ENCODE measurements around the gene BBS1. TPM values are rescaled to one million over a fixed set of nuclear protein-coding genes. Genes with fewer than 3 reads are reported as not detected.

BBS1 gene
- total RNA-seq, 2 experiments from 2014 or later: 7.7 to 13.1 TPM

DNA sequence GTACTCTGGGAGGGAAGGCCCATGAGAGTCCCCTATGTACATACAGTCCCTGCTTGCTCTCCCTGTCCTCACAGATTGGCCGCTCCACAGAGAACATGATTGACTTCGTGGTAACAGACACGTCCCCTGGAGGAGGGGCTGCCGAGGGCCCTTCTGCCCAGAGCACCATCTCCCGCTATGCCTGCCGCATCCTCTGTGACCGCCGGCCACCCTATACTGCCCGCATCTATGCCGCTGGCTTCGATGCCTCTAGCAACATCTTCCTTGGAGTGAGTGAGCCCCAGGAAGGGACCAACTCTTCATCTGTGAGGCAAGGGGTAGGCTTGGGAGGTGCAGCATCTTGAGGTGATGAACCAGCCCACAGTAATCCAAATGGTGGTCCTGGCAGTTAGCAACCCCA is 37.3 kb upstream of the BBS1 start:
- peaks cover 5% of the 10 kb centered on the region for H3K36me3 Mint-ChIP-seq
- H3K27me3 Mint-ChIP-seq: no peaks in the 10 kb centered on the region
- H3K27ac Mint-ChIP-seq: no peak overlapping the region
- DNase-seq: no peak
- H3K4me1 Mint-ChIP-seq: peaks cover 10% of the 10 kb centered on the region
- no peak overlapping the region for H3K4me3 Mint-ChIP-seq
- H3K9me3 Mint-ChIP-seq: no peaks in the 10 kb centered on the region

DNA sequence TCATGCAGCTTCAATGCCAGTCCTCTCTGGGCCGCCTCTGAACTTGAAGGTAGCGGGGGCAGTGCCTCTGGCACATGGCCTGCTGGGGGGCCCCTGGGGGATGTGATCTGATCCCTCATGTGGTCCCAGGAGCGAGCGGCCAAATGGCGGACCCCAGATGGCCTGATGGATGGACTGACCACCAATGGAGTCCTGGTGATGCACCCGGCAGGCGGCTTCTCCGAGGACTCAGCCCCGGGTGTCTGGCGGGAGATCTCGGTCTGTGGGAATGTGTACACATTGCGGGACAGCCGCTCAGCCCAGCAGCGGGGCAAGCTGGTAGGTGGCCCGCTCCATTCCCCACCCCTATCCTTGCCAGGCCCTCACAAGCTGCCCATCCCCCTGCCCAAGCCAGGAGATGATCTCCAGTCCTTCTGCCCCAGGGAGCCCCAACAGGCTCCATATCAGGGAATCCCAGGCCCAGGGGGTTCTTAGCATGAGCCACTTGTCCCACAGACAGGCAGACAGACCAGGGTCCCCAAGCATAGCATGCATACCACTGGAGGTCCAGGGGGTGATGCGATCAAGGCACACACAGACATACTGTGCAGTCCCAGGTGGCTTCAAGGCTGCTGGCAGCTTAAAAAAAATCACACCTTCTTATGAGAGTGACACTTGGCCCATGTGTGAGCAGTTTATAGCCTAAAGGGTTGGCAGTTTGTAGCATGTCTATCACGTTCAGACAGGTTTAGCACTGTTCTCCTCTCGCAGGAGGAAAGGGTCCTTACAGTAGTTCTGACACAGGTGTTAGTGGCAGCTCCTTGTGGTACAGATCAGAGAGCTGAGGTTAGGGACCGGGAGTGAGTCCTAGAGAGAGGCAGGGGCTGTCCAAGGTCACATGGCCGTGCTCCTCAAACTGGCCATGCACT is 36.6 kb upstream of the BBS1 start:
- H3K4me3 Mint-ChIP-seq: no peak overlapping the region
- peaks cover 5% of the 10 kb centered on the region for H3K36me3 Mint-ChIP-seq
- DNase-seq: no peak
- H3K4me1 Mint-ChIP-seq: peaks cover 13% of the 10 kb centered on the region
- no peaks in the 10 kb centered on the region for H3K9me3 Mint-ChIP-seq
- no peaks in the 10 kb centered on the region for H3K27me3 Mint-ChIP-seq
- no peak overlapping the region for H3K27ac Mint-ChIP-seq

DNA sequence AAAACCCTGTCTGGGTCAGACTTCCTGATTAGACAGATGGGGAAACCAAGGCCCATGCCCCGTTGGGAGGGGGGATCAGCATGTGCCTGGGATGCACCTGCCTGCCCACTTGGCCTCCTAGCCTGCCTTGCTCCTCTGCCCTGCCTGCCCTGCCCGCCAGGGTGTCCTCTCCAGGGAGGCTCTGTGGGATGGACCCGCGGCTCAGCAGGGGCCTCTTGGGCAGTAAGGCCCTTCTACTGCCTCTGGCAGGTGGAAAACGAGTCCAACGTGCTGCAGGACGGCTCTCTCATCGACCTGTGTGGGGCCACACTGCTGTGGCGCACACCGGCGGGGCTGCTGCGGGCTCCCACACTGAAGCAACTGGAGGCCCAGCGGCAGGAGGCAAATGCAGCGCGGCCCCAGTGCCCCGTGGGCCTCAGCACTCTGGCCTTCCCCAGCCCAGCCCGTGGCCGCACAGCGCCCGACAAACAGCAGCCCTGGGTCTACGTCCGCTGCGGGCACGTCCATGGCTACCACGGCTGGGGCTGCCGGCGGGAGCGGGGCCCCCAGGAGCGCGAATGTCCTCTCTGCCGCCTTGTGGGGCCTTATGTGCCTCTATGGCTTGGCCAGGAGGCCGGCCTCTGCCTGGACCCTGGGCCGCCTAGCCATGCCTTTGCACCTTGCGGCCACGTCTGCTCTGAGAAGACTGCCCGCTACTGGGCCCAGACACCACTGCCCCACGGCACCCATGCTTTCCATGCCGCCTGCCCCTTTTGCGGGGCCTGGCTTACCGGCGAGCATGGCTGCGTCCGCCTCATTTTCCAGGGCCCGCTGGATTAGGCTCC is 34.9 kb upstream of the BBS1 start:
- Mint-ChIP-seq H3K4me1 (peaks cover 15% of the 10 kb centered on the region), H3K27ac (no peak overlapping the region), H3K4me3 (no peak overlapping the region), H3K27me3 (no peaks in the 10 kb centered on the region), H3K9me3 (no peaks in the 10 kb centered on the region), H3K36me3 (peaks cover 5% of the 10 kb centered on the region)
- no peak for DNase-seq

DNA sequence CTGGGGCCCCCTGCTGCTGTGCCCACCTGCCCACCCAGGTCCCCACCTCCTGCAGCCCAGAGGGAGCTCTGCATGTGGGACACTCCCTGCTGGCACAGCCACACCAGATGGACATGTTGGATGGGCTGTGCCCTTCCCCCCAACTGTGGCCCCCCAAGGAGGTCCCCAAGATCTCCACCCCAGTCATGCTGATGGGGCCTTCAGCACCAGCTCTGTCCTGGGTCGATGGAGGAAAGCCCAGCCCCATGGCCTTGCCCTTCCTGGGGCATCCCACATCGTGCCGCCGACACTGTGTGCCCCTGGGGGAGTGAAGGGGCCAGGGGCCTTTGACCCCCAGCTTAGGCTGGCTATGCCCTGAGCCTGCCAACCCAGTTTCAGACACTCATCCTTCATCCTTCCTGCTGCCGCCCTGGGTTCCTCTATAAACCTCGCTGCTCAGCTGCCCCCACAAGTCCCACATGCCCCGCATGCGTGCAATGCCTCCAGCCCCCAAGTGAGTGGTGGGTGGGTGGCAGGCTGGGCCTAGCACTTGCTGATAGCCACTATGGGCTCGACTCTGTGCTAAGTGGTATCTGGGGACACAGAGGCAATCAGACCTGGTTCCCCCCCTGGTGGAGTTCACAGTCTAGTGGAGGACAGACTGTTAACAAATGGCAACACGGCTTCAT is 34.1 kb upstream of the BBS1 start:
- no peak overlapping the region for H3K27ac Mint-ChIP-seq
- H3K36me3 Mint-ChIP-seq: peaks cover 5% of the 10 kb centered on the region
- no peaks in the 10 kb centered on the region for H3K27me3 Mint-ChIP-seq
- DNase-seq: no peak
- no peaks in the 10 kb centered on the region for H3K9me3 Mint-ChIP-seq
- peaks cover 18% of the 10 kb centered on the region for H3K4me1 Mint-ChIP-seq
- no peak overlapping the region for H3K4me3 Mint-ChIP-seq

DNA sequence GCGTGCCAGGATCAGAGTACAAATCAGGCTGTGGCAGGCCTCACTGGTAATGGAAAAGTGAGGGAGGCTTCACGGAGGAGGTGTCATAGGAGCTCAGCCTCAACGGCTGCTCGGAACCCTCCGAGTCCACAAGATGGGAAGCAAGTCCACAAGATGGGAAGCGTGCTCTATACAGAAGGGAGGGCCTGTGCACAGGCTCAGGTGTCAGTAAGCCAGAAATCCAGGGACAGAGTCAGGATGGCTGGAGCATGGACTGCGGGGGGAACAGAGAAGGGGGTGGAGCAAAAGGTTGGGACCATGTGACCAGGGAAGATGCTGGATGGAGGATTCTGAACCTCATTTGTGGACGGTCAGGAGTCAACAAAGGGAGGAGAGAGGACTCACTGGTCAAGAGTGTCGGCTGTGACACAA is 33.6 kb upstream of the BBS1 start:
- Mint-ChIP-seq H3K4me1 (peaks cover 21% of the 10 kb centered on the region), H3K36me3 (peaks cover 5% of the 10 kb centered on the region), H3K27me3 (no peaks in the 10 kb centered on the region), H3K4me3 (no peak overlapping the region), H3K27ac (no peak overlapping the region), H3K9me3 (no peaks in the 10 kb centered on the region)
- DNase-seq: no peak

DNA sequence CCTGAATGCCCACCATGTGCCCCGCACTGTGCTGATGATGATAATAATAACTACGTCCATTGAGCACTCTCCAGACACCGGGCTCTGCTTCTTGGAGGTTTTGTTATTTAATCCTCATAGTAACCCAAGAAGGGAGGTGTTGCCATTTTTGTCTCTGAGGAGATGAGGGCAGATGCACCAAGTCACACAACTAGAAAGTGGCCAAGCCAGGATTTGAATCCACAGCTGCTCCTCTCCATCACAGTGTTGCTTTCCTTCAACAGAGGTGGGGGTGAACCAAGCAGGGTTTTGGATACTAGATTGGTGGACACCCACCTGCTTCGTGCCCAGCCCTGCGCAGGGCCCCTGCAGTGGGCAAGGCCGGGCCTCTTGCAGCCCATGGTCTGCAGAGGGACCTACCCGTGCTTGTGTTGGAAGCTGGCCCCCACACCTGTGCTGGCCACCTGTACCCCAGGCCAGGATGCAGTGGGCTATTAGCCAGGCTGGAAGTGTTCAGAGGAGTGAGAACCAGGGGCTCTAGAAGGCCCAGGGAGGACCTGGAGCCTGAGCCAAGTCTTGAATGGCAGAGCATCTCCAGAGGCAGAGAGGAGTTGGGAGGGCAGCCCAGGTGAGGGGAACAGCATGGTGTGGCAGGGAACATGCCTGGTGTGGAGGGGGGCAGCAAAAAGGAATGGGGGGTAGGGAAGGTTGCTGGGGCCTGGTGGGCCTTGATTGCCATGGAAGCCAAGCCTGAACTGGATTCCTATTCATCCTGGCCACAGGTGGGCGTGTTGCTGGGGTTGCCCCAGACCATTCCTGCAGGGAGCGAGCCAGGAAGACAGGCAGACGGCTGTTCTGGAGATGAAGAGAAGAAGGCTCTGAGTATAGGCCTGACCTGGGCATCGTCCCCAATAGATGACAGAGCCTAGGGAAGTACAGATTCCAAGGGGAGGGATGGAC is 32.9 kb upstream of the BBS1 start:
- Mint-ChIP-seq H3K27ac (no peak overlapping the region), H3K9me3 (no peaks in the 10 kb centered on the region), H3K36me3 (peaks cover 7% of the 10 kb centered on the region), H3K4me3 (no peak overlapping the region), H3K4me1 (peaks cover 22% of the 10 kb centered on the region), H3K27me3 (no peaks in the 10 kb centered on the region)
- DNase-seq: no peak

DNA sequence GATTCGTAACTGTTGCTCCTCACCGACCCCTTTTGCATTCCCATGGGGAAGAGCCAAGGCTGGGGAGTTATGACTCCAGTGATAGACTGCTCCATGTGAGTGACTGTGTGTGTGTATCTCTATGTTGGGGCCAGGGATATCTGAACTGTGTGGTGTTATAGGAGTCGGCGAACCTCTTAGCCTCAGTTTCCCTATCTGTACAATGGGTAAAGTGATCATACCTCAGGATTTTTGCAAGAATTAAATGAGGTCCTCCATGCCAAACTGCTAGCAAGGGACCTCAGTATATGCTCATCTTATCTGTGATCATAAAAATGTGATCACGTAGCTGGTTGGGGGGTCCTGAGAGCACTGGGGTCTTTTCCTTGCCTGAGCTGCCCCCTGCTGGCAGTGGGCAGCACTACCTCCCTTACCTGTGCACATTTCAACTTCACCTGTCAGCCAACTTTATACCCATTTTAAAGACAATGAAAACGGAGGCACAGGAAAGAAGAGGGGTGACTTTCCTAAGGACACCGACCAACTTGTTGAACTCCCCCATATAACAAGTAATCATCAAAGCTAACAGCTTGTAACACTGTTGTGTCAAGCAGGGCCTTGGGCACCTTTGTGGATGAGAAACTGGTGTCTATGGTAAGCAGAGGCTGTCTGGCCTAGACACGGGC is 31.6 kb upstream of the BBS1 start:
- Mint-ChIP-seq H3K9me3 (no peaks in the 10 kb centered on the region), H3K27ac (peak overlapping the region; percentile 88), H3K4me1 (peaks cover 26% of the 10 kb centered on the region)

DNA sequence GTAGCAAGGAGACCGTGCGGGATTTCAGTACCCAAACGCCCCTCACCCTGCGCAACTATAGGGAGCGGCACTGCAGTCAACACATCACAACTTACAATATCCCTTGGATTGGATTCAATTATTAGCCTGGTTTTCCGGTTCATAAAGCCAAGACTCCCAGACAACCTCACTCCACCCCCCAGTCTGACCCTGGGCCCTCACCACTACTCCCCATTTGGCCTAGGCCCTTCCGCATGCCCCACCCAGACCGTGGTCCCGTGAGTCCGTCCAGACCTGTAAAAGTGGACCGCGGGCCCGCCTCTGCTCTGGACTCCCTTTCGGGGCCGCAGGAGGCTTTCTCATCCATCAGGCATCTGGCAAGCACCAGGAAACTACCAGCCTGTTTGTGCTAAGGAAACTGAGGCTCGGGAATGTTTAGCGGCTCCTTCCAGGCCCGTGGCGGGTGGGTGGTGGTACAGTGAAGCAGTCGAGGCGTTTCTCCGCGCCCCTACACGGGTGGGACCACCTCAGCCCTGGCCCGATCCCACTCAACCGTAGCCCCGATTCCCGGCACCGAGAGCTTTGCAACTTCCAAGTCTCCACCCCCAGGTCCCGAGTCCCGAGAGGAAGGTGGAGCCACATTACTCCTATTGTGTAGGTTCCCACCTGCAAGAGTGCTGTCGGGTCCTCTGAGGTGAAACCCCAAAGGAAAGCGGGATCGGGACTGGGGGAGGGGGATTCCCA is 30.9 kb upstream of the BBS1 start:
- no peaks in the 10 kb centered on the region for H3K9me3 Mint-ChIP-seq

More for the DNA sequence above, 31.6 kb upstream of the BBS1 start:
- Mint-ChIP-seq H3K27me3 (no peaks in the 10 kb centered on the region), H3K4me3 (peak overlapping the region; percentile 93), H3K36me3 (peaks cover 10% of the 10 kb centered on the region)
- DNase-seq: peak; percentile 38

DNA sequence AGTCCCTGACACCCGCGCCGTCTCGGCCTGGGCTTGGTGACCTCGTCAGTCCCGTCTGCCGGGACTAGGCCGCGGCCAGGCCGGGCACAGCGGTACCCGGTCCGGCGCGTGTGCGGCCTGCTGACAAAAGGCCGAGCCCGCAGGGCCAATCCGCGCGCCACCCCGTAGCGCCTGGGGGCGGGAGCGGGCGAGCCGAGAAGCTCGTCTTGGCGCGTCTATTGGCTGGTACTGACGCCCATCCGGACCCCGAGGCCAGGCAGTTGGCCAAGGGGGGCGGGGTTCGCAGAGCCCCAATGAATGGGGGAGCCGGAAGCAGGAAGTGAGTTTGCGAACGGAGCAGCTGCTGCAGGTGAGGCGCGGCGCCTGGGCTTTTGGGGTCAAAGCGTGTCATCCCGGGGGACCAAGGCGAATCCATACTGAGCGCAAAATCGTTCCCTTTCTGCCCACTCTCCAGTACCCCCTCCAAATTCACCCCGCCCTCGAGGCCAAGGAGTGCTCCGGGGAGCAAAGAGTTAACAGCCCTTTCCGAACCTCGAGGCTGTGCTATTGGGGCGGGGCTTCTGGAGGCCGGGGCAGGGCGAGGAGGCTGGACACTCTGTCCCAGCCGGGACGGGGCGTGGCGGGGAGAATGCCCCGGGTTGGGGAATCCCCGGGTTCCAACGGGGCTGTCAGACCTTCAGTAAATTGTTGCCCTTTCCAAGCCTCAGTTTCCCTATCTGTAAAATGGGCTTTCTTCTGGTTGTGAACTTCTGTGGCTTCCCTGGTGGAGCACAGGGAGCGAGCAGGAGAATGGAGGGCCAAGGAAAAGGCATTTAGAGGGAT is 30.1 kb upstream of the BBS1 start, which contains the start of gene DPP3:
TSS of gene DPP3 (plus strand) at position 318 of the 822 bp plus-strand sequence. CDS start 1,767 bp downstream, outside the sequence.
- DNase-seq: peak; percentile 99

More for the DNA sequence above, 30.9 kb upstream of the BBS1 start:
- no peaks in the 10 kb centered on the region for H3K27me3 Mint-ChIP-seq
- DNase-seq: peak; percentile 20
- H3K4me1 Mint-ChIP-seq: peaks cover 26% of the 10 kb centered on the region
- peak overlapping the region; percentile 93 for H3K4me3 Mint-ChIP-seq
- peak overlapping the region; percentile 88 for H3K27ac Mint-ChIP-seq
- peaks cover 13% of the 10 kb centered on the region for H3K36me3 Mint-ChIP-seq

DNA sequence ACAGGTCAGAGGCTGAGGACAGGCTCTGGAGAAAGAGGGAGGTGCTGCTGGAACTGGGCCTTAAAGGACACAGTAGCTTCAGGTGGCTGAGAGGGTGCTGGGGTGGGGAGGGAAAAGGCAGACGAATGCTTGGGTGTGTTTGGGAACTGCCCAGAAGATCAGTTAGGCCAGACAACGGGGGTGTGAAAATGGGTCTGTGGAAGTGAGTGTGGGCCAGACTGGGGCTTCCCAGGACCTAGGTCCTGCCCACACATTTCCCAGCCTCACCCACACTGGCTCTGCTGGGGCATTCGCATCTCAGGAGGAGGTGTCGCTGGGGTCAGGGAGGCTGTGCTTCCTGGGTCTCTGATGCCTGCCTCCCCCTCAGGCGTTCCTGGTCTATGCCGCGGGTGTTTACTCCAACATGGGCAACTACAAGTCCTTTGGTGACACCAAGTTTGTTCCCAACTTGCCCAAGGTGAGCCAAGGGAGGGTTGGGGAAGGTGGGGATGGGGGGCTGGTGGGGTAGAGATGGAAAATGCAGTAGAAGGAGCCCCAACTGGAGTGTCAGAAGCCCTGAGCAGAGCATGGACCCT is 25.5 kb upstream of the BBS1 start:
- no peaks in the 10 kb centered on the region for H3K27me3 Mint-ChIP-seq
- H3K27ac Mint-ChIP-seq: no peak overlapping the region
- H3K4me1 Mint-ChIP-seq: peaks cover 16% of the 10 kb centered on the region
- no peaks in the 10 kb centered on the region for H3K9me3 Mint-ChIP-seq
- peaks cover 15% of the 10 kb centered on the region for H3K36me3 Mint-ChIP-seq
- DNase-seq: no peak
- H3K4me3 Mint-ChIP-seq: no peak overlapping the region

More for the DNA sequence above, 30.1 kb upstream of the BBS1 start, which contains the start of gene DPP3:
- H3K4me3 Mint-ChIP-seq: peak within 1 kb of the TSS; percentile 93
- H3K27ac Mint-ChIP-seq: peak within 1 kb of the TSS; percentile 88
- H3K36me3 Mint-ChIP-seq: peaks cover 13% of the 10 kb centered on the region
- H3K9me3 Mint-ChIP-seq: no peaks in the 10 kb centered on the region
- H3K27me3 Mint-ChIP-seq: no peaks in the 10 kb centered on the region
- peaks cover 29% of the 10 kb centered on the region for H3K4me1 Mint-ChIP-seq

DNA sequence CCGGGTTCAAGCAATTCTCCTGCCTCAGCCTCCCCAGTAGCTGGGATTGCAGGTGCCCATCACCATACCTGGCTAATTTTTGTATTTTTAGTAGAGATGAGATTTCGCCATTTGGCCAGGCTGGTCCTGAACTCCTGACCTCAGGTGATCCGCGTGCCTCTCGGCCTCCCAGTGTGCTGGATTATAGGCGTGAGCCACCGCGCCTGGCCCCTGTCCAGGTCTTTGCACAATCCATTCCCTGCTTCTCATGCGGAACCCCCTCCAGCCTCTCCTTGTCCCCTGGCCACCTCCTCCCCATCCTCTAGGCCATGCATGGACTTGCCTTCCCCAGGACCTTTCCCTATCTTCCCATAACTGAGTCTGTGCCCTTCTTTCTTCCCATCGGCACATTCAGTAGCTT is 21.5 kb upstream of the BBS1 start:
- Mint-ChIP-seq H3K27ac (no peak overlapping the region), H3K4me3 (no peak overlapping the region), H3K27me3 (no peaks in the 10 kb centered on the region), H3K9me3 (no peaks in the 10 kb centered on the region), H3K4me1 (peaks cover 3% of the 10 kb centered on the region), H3K36me3 (peaks cover 10% of the 10 kb centered on the region)
- DNase-seq: no peak

DNA sequence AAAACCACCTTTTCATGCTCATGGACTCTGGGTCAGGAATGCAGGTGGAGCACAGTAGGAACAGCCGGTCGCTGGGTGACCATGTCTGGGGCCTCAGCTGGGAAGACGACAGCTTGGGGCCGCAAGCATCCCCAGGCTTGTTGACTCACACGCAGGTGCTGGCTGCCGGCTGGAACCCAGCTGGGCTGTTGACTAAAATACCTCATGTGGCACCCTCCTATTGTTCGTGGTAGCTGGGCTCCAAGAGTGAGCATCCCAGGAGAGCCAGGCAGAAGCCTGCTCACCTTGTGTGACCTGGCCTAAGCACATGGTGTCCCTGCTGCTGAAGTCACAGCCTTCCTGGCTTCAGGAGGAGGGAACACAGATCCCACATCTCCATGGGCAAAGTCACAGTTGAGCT is 20.8 kb upstream of the BBS1 start:
- H3K4me1 Mint-ChIP-seq: peaks cover 2% of the 10 kb centered on the region
- H3K9me3 Mint-ChIP-seq: no peaks in the 10 kb centered on the region
- H3K4me3 Mint-ChIP-seq: no peak overlapping the region
- no peak overlapping the region for H3K27ac Mint-ChIP-seq
- DNase-seq: no peak
- peaks cover 7% of the 10 kb centered on the region for H3K36me3 Mint-ChIP-seq
- H3K27me3 Mint-ChIP-seq: no peaks in the 10 kb centered on the region
